ENCODE measurements around the gene FMNL3.

Gene FMNL3

DNA sequence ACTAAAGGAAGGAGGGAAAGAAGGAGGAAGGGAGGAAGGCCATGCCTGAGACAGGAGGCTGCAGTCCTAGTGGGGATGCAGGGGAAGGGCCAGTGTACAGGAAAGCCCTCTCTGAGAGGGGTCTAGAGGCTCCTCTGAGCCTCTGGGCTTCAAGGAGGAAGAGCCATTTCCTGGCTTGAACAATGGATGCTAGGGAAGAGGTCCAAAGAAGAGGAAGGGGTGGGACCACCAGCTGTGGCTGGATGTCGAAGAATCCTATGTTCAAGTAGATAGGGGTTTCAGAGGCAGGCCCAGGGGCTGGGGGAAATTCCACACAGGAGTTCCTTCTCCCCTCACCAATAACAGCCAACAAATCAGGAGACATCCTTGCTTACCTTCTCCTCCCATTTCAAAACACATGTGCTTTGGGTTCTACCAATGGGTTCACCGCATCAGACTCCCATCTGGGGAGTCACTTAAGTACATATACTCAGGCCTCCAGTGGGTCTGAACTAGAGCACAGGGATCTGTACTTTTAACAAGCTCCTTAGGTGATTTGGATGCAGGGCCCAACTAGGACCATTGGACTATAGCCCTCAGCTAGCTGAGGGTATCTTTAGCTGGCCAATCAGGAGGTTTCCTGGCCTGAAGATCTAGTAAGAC, 51.5 kb downstream of the FMNL3 start:
- H3K27ac ChIP-seq = no peak overlapping the region
- H3K27me3 ChIP-seq (ENCODE audit: insufficient read depth, low read depth, severe bottlenecking) = no peaks in the 10 kb centered on the region
- TF ChIP-seq, protein P1, sequence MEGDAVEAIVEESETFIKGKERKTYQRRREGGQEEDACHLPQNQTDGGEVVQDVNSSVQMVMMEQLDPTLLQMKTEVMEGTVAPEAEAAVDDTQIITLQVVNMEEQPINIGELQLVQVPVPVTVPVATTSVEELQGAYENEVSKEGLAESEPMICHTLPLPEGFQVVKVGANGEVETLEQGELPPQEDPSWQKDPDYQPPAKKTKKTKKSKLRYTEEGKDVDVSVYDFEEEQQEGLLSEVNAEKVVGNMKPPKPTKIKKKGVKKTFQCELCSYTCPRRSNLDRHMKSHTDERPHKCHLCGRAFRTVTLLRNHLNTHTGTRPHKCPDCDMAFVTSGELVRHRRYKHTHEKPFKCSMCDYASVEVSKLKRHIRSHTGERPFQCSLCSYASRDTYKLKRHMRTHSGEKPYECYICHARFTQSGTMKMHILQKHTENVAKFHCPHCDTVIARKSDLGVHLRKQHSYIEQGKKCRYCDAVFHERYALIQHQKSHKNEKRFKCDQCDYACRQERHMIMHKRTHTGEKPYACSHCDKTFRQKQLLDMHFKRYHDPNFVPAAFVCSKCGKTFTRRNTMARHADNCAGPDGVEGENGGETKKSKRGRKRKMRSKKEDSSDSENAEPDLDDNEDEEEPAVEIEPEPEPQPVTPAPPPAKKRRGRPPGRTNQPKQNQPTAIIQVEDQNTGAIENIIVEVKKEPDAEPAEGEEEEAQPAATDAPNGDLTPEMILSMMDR (IDR thresholded peaks at IDR 0.05; ENCODE audit: low read depth, low read length) = no peak
- peaks cover 65% of the 10 kb centered on the region for H3K36me3 ChIP-seq
- no peaks in the 10 kb centered on the region for H3K9me3 ChIP-seq (ENCODE audit: severe bottlenecking)
- H3K4me3 ChIP-seq (ENCODE audit: low read depth, low read length) = no peak overlapping the region
- DNase-seq = no peak

DNA sequence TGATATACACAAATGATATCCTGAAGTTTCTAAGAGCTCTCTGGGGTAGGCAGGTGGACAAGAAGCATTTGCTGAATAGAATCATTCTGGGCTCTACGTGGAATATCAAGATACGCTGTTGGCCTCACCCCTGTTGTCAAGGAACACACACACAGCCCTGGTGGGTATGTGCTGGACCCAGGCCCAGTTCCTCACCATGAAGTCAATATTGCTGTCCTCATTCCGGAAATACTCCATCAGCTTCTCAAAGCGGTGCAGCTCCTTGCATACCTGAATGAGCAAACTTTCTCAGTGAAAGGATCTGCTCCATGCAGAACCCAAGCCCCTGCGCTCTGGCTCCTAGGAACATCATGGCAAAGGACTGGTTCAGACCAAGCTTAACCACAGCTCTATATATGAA, 52.5 kb downstream of the FMNL3 start:
- Histone ChIP-seq H3K9me3 (ENCODE audit: severe bottlenecking) (no peaks in the 10 kb centered on the region), H3K4me3 (ENCODE audit: low read depth, low read length) (no peak overlapping the region), H3K27ac (no peak overlapping the region), H3K27me3 (ENCODE audit: insufficient read depth, low read depth, severe bottlenecking) (no peaks in the 10 kb centered on the region), H3K36me3 (peaks cover 69% of the 10 kb centered on the region)
- TF ChIP-seq, protein P1 (IDR thresholded peaks at IDR 0.05; ENCODE audit: low read depth, low read length) = no peak
- DNase-seq = no peak

DNA sequence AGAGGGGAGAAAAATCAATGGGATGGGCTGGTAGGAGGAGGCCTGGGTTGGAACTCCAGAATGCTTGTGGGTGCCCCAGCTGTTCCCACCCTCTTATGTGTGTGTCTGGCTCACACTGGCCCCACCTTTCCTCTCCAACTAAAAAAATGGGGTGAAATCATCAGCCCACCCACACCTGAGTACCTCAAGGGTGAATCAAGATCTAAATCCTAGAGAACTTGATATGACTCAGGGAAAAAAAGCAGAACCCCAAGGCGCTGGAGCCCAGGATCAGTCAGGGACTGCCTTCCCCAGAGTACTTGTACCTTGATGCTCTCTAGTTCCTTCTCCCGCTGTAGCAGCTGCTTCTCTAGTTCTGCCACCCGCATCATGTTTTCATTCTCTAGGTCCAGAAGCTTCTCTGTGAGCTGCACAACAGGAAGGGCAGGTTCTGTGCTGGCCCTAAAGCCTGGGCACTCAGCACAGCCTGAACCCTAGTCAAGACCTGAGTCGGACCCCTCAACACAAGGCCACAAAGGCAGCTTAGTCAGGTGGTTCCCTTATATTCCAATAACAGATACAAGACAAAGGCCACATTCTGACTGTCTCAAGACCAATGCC, 54.2 kb downstream of the FMNL3 start:
- Histone ChIP-seq H3K9me3 (ENCODE audit: severe bottlenecking) (no peaks in the 10 kb centered on the region), H3K4me3 (ENCODE audit: low read depth, low read length) (no peak overlapping the region), H3K27ac (no peak overlapping the region), H3K27me3 (ENCODE audit: insufficient read depth, low read depth, severe bottlenecking) (no peaks in the 10 kb centered on the region), H3K36me3 (peaks cover 74% of the 10 kb centered on the region)
- DNase-seq = no peak
- TF ChIP-seq, protein P1 (IDR thresholded peaks at IDR 0.05; ENCODE audit: low read depth, low read length) = no peak

DNA sequence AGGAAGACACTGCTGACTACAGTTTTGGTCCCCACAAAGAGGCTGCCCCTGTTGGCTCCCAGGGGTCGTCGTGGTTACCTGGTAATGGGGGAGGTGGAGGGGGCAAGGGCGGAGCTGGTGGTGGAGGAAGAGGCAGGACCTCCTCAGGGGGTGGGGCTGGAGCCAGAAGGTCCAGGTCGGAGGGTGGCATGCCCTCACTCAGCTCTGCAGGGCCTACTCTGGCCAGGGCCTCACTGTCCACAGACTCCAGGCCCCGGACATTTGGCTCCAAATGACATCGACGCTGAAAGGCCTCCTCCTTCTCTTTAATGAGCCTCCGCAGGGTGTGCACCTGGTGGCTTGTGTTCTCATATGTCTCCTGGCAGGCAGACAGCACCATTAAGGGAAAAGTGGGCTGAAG, 55.4 kb downstream of the FMNL3 start:
- no peak for DNase-seq
- H3K36me3 ChIP-seq = peaks cover 73% of the 10 kb centered on the region

DNA sequence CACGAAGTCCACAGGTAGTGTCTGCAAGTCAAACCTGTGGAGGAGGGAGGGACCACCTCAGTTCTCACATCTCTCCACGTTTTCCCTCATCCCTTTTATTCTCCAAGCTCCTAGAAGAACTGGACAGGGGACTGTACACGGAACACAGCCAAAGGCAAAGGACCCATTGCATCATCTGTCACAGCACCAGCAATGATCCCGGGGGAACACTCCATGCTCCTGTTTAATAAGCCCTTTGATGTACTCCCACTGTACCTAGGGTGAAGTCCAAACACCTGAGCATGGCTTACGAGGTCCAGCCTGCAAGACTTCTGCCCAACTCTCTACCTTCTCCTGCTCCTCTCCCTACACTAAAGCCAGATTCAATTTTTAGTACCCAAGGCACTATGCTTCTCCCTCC, 57.3 kb downstream of the FMNL3 start:
- no peaks in the 10 kb centered on the region for H3K27me3 ChIP-seq (ENCODE audit: insufficient read depth, low read depth, severe bottlenecking)
- H3K4me3 ChIP-seq (ENCODE audit: low read depth, low read length) = no peak overlapping the region
- peaks cover 78% of the 10 kb centered on the region for H3K36me3 ChIP-seq
- TF ChIP-seq, protein P1 (IDR thresholded peaks at IDR 0.05; ENCODE audit: low read depth, low read length) = no peak
- no peak for DNase-seq
- no peaks in the 10 kb centered on the region for H3K9me3 ChIP-seq (ENCODE audit: severe bottlenecking)
- no peak overlapping the region for H3K27ac ChIP-seq

More for the DNA sequence above, 55.4 kb downstream of the FMNL3 start:
- Histone ChIP-seq H3K27me3 (ENCODE audit: insufficient read depth, low read depth, severe bottlenecking) (no peaks in the 10 kb centered on the region), H3K4me3 (ENCODE audit: low read depth, low read length) (no peak overlapping the region), H3K9me3 (ENCODE audit: severe bottlenecking) (no peaks in the 10 kb centered on the region), H3K27ac (no peak overlapping the region)
- TF ChIP-seq, protein P1 (IDR thresholded peaks at IDR 0.05; ENCODE audit: low read depth, low read length) = no peak

DNA sequence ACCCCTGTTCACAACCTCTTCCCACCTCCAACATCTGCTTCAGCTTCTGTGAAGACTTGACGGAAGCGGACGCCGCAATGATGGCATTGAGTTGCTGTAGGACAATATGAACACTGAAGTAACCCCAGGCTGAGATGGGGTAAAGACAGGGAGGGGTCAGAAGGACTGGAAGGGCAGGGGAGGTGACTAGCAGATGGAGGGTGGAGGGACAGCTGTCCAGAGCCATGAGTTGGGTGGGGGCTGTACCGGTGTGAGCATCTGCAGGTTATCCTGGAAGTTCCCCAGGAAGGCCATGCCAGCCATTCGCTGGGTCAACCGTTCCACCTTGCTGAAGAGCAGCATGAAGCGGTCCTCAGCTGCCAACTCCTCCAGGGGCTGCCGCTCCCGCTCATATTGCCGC, 57.8 kb downstream of the FMNL3 start:
- H3K27ac ChIP-seq = no peak overlapping the region
- H3K4me3 ChIP-seq (ENCODE audit: low read depth, low read length) = no peak overlapping the region
- no peaks in the 10 kb centered on the region for H3K9me3 ChIP-seq (ENCODE audit: severe bottlenecking)
- H3K36me3 ChIP-seq = peaks cover 78% of the 10 kb centered on the region
- no peaks in the 10 kb centered on the region for H3K27me3 ChIP-seq (ENCODE audit: insufficient read depth, low read depth, severe bottlenecking)
- TF ChIP-seq, protein P1 (IDR thresholded peaks at IDR 0.05; ENCODE audit: low read depth, low read length) = no peak
- DNase-seq = no peak

Measured in WERI-Rb-1 (cell line).